HUES48 (cell line): ENCODE data around the gene USP19.
A peak's percentile ranks its signal among the peaks of the same experiment; 100 is the strongest.

ENCODE experiments used
- H3K27ac ChIP-seq: one replicate; pipeline ENCODE4 v1.7.0; 2013; ENCODE audit warnings: low read depth, low read length, inconsistent platforms
- H3K27me3 ChIP-seq: 2 replicates; pipeline ENCODE4 v1.6.1; 2013; ENCODE audit warnings: mild to moderate bottlenecking, low read length; ENCODE audit not compliant: control insufficient read depth, insufficient read depth
- H3K36me3 ChIP-seq: 2 replicates; pipeline ENCODE4 v1.6.1; 2013; ENCODE audit warnings: low read length; ENCODE audit not compliant: control insufficient read depth, insufficient read depth
- H3K4me1 ChIP-seq: 2 replicates; pipeline ENCODE4 v1.6.1; 2013; ENCODE audit warnings: mild to moderate bottlenecking, low read length; ENCODE audit not compliant: control insufficient read depth, insufficient read depth
- H3K4me3 ChIP-seq: 2 replicates; pipeline ENCODE4 v1.5.1; 2013; ENCODE audit warnings: mild to moderate bottlenecking, low read depth, low read length
- H3K9ac ChIP-seq: 2 replicates; pipeline ENCODE4 v1.6.1; 2013; ENCODE audit warnings: mild to moderate bottlenecking, low read depth, low read length, moderate library complexity
- H3K9me3 ChIP-seq: 2 replicates; pipeline ENCODE4 v1.6.1; 2013; ENCODE audit warnings: low read length; ENCODE audit not compliant: control insufficient read depth, insufficient read depth

The USP19 gene

DNA sequence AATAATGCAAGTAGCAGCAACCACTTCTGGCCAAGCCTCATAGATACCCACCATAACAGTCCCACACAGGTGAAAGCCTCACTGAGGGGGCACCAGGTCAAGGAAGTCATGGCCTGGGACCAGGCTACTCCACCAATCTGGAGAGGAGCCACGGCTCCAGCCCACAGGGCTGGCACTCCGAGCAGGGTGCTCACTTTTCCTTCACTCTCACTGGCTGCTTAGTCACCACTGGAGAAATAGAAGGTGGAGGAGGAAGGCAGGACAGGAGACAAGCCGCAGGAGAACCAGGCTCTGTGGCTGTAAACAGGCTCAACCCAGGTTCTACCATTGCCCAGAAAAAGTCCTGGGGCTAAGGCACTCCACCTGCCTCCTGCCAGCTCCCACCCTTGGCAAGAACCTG, 1.2 kb downstream of the USP19 start:
- H3K36me3 ChIP-seq, result peaks cover 75% of the 10 kb centered on the region
- H3K27me3 ChIP-seq, result no peaks in the 10 kb centered on the region
- no peak overlapping the region for H3K27ac ChIP-seq

DNA sequence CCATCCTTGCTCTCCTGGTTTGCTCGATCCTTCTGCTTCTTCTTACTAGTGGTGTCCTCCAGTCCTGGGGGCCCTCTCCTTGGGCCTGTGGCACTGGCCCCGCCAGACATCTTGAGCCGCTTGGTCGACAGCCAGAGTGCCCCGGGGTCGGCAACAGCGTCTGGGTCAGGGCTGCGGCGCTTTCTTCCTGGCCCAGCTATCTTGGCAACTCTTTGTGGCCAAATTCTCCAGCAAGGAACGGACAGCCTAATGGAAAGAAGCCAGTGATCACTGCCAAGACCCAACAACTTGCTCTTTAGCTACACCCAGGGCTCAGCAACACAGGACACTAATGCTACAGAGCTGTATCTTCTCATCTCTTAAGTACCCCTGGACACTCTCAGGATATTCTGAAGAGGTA, 1.6 kb downstream of the USP19 start:
- Histone ChIP-seq H3K27ac (no peak overlapping the region), H3K4me1 (no peaks in the 10 kb centered on the region), H3K9ac (no peak overlapping the region), H3K9me3 (no peaks in the 10 kb centered on the region), H3K4me3 (no peak overlapping the region), H3K36me3 (peaks cover 75% of the 10 kb centered on the region), H3K27me3 (no peaks in the 10 kb centered on the region)

More for the DNA sequence above, 1.2 kb downstream of the USP19 start:
- Histone ChIP-seq H3K9ac (no peak overlapping the region; the same call in 1 of the 2 replicates), H3K9me3 (no peaks in the 10 kb centered on the region), H3K4me1 (no peaks in the 10 kb centered on the region), H3K4me3 (peak overlapping the region; percentile 97)

DNA sequence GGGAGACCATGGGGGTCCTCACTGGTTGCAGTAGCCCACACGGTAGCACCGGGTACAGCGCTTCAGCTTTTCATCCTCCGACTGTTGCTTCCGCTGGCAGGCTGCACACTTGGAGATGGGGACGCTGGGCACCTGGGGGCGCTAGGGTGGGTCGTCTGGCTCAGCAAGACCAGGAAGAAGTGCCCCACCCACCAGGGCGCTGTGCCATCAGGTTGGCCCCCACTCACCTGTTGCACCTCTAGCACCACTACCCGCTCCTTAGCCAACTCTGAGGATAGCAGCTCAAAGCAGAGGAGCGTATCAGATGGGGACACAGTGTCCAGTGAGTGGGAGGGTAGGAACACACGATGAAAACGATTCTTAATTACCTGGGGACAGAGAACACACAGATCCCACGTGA, 8.4 kb downstream of the USP19 start:
- Histone ChIP-seq H3K9ac (no peak overlapping the region), H3K36me3 (peaks cover 96% of the 10 kb centered on the region), H3K4me1 (no peaks in the 10 kb centered on the region), H3K27me3 (no peaks in the 10 kb centered on the region), H3K27ac (no peak overlapping the region), H3K4me3 (no peak overlapping the region), H3K9me3 (no peaks in the 10 kb centered on the region)

DNA sequence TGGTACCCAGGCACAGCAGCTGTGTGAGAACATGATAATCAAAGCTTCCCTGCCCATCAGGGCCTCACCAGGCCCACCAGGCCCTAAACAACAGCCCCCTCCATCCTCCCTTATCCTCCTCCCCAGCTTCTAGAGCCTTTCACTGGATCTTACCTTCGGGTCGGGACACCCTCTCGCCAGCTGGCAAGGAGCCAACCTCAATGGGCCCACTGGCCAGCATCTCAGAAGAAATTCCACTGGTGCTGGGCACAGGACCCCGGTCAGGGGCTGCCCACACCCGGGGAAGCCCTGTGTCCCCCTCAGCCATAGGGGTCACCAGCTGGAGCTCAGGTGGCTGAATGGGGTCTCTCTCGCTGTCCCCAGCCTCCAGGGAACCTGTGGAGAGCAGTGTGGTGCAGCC, 9.3 kb downstream of the USP19 start:
- Histone ChIP-seq H3K9me3 (no peaks in the 10 kb centered on the region), H3K9ac (no peak overlapping the region), H3K27me3 (no peaks in the 10 kb centered on the region), H3K4me1 (no peaks in the 10 kb centered on the region), H3K27ac (no peak overlapping the region), H3K36me3 (peaks cover 88% of the 10 kb centered on the region), H3K4me3 (no peak overlapping the region)

DNA sequence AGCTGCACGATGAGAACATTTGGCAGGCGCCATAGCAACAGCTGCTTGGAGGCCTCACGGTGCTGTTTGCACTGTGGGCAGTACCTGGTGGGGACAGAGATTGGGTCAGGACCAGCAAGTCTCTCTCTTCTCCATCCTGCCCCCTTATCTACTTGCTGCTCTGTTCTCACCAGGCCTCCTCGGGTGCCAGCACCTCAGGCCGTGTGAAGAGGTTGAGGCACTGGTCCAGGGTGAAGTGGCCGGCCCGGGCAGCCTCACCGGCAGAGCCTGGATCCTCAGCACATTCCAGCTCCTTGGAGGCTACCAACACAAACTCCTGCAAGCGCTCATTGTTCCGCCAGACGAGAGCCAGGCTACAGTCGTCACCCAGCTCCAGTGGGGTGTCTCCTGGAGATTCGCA, 9.8 kb downstream of the USP19 start:
- Histone ChIP-seq H3K4me3 (no peak overlapping the region), H3K4me1 (no peaks in the 10 kb centered on the region), H3K9ac (no peak overlapping the region), H3K27me3 (no peaks in the 10 kb centered on the region), H3K27ac (no peak overlapping the region), H3K9me3 (no peaks in the 10 kb centered on the region), H3K36me3 (peaks cover 82% of the 10 kb centered on the region)

DNA sequence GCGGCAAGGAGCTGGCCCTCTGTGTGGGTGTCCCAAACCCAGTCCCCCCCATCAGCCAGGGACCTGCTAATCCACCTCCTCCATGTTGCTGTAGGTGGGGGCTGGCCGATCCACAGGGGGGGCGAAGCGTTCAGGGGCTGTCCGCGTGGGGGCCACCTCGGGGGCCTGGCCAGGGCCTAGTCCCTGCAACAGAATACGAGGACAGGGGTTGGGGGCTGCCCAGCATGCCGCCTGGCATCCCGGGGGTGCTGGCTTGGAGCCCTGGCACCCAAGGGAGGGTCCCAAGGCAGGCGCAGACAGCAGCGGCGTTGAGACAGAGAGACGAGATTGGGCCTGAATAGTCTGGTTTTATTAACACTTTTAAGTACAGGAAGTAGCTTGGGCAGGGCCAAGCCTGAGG, 12.3 kb downstream of the USP19 start:
- Histone ChIP-seq H3K9me3 (no peaks in the 10 kb centered on the region), H3K9ac (no peak overlapping the region), H3K27me3 (no peaks in the 10 kb centered on the region), H3K36me3 (peaks cover 63% of the 10 kb centered on the region), H3K4me3 (no peak overlapping the region), H3K27ac (no peak overlapping the region), H3K4me1 (0 out of 2 replicates have a peak, but pooled peaks cover 4% of the 10 kb centered on the region)

DNA sequence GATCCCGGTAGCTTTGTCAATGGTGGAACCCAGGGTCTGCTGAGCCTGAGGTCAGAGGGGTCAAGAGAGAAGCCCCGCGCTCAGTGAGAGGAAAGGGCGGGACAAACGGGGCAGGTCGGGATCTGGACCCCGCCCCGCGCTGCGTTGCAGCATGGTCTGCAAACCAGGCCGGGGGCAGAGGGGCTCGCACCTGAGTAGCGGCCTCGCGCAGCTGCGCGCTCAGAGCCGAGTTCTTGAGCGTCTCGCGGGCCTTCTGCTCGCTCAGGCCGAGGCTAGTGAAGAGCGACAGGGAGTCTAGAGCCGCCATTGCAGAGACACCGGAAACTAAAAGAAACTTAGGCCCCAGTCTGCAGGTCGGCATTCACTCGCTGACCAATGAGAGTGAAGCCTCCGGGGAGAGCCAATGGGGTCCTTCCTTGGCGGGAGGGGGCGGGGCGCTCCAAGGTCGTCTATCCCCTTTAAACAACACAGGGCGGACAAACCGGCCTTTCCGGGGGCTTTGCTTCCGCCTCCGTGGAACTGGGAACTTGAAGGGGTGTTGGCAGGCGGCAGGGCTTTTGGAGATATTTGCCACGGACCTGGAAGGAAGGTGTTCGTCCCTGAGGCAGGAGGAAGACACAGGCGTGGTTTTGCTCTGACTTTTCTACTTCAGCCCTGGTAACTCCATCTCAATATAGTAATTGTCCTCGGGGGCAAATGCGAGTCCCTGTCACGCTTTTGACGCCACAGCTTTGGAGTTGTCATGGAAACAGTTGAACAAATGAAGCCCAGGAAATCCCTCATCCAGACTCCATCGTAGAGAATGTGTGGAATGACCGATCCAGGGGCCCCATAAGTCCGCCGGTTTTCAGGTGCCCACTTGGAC, 16.0 kb downstream of the USP19 start, which contains the start of gene QARS1:
Gene QARS1 (minus strand): TSS at position 331 of the 865 bp plus-strand sequence. CDS start 24 bp downstream, at position 307.
- H3K9ac ChIP-seq, result peak within 1 kb of the TSS; percentile 96
- H3K4me3 ChIP-seq, result peak within 1 kb of the TSS; percentile 90
- no peaks in the 10 kb centered on the region for H3K27me3 ChIP-seq
- H3K36me3 ChIP-seq, result peaks cover 66% of the 10 kb centered on the region
- peak within 1 kb of the TSS; percentile 98 for H3K27ac ChIP-seq
- H3K4me1 ChIP-seq, result 0 out of 2 replicates have a peak, but pooled peaks cover 4% of the 10 kb centered on the region
- no peaks in the 10 kb centered on the region for H3K9me3 ChIP-seq

DNA sequence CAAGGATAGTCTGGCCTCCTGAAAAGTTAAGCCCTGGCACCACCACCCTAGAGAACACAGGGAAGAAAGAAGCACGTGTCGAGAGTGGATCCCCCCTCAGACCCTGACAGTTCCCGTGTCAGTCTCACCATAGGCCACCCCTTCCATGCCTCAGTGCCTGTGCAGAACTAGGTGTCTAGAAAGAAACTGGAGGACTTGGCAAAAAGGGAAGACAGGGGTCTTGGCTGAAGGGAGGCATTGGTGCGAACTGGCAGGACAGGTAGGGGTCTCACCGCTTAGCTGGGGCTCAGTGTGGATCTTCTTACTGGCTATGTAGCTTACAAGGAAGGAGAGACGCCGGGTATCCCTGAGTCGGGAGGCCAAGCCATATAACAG, 16.6 kb downstream of the USP19 start:
- Histone ChIP-seq H3K9ac (peak overlapping the region; percentile 96), H3K36me3 (peaks cover 66% of the 10 kb centered on the region), H3K27me3 (no peaks in the 10 kb centered on the region), H3K4me1 (0 out of 2 replicates have a peak, but pooled peaks cover 4% of the 10 kb centered on the region), H3K27ac (peak overlapping the region; percentile 98), H3K9me3 (no peaks in the 10 kb centered on the region), H3K4me3 (peak overlapping the region; percentile 90)

DNA sequence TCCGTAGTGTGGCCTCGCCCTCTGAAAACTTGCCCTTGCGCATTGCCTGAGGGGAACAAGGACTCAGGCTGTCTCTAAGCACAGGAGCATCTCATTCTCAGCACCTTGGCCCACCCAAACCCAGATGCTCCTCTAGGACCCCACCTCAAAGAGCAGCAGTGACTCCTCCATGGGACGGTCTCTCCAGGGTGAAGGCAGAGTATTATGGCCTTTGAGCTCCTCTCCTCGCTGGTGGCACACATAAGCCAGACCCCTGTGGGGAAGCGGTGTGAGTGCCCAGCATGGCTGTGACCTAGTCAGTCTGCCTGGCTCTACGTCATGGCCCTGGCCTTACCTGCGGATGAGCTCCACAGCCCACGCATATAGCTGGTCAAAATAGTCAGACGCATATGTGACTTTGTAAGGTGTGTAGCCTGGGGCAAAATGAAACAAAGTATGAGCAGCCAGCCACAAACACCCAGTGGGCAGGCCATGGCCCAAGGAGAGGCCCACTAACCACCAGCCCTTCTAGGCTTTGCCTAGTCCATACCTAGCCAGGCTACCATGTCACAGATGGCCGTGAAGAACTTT, 20.5 kb downstream of the USP19 start:
- Histone ChIP-seq H3K27me3 (no peaks in the 10 kb centered on the region), H3K9ac (no peak overlapping the region), H3K9me3 (no peaks in the 10 kb centered on the region), H3K4me3 (no peak overlapping the region), H3K4me1 (0 out of 2 replicates have a peak, but pooled peaks cover 4% of the 10 kb centered on the region), H3K36me3 (peaks cover 76% of the 10 kb centered on the region), H3K27ac (no peak overlapping the region)

DNA sequence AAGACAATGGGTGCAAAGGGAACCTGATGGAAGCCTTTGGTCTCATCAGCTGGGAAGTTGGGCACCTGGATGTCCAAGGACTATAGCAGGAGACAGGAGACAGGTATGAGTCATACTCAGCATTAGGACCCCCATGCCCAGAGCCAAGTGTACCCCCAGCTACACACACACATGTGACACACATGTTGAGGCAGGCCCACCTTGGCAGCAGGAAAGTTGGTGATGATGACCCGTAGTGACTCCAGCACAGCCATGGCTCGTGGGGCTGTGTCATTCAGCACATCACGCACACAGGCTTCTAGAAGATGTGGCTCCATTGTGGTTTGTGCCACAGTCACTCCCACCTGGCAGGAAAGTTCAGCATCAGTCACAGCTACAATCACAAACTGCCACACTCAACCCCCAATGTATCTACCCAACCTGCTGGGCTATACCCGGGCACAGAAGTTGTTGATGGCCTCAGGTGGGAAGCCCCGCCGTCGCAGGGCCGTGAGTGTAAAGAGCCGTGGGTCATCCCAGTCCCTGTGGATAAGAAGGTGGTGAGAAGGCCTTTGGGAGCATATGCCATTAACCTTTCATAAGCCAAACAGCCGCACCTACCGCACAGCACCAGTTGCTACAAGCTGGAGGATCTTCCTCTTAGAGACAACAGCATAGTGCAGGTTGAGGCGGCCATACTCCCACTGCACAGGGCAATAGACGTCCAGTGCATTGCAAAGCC, 21.6 kb downstream of the USP19 start:
- no peak overlapping the region for H3K4me3 ChIP-seq
- no peaks in the 10 kb centered on the region for H3K9me3 ChIP-seq
- H3K36me3 ChIP-seq, result peaks cover 76% of the 10 kb centered on the region
- 0 out of 2 replicates have a peak, but pooled peaks cover 8% of the 10 kb centered on the region for H3K4me1 ChIP-seq
- no peaks in the 10 kb centered on the region for H3K27me3 ChIP-seq
- H3K27ac ChIP-seq, result no peak overlapping the region
- H3K9ac ChIP-seq, result no peak overlapping the region
